ENCODE results near the gene LENEP.
"Not testable (repeated sequence)": the region's sequence is repeated elsewhere in the genome, so short reads cannot be mapped to it uniquely, and the experiment has no call there.

Gene LENEP

GRCh38 chr1:154974808-154975408 lies 18.5 kb upstream of the LENEP start:
- peak overlapping the region; percentile 75 to 94 for H3K4me3 ChIP-seq (ENCODE audit: low read depth in 1 of 2, low read length in 1 of 2)
- no peaks in the 10 kb centered on the region for H3K9me3 ChIP-seq
- H3K36me3 ChIP-seq = no peaks in the 10 kb centered on the region
- H3K27me3 ChIP-seq = no peaks in the 10 kb centered on the region
- TF ChIP-seq, protein P1, sequence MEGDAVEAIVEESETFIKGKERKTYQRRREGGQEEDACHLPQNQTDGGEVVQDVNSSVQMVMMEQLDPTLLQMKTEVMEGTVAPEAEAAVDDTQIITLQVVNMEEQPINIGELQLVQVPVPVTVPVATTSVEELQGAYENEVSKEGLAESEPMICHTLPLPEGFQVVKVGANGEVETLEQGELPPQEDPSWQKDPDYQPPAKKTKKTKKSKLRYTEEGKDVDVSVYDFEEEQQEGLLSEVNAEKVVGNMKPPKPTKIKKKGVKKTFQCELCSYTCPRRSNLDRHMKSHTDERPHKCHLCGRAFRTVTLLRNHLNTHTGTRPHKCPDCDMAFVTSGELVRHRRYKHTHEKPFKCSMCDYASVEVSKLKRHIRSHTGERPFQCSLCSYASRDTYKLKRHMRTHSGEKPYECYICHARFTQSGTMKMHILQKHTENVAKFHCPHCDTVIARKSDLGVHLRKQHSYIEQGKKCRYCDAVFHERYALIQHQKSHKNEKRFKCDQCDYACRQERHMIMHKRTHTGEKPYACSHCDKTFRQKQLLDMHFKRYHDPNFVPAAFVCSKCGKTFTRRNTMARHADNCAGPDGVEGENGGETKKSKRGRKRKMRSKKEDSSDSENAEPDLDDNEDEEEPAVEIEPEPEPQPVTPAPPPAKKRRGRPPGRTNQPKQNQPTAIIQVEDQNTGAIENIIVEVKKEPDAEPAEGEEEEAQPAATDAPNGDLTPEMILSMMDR (IDR thresholded peaks at IDR 0.05) = no peak
- peak overlapping the region; percentile 98 for H3K27ac ChIP-seq
- peaks cover 60 to 61% of the 10 kb centered on the region in 2 experiments for H3K4me1 ChIP-seq (ENCODE audit: control insufficient read depth in 1 of 2, insufficient read depth in 1 of 2, low read depth in 1 of 2, low read length in 1 of 2)

GRCh38 chr1:154975409-154976059 lies 17.9 kb upstream of the LENEP start:
- peak overlapping the region; percentile 75 to 94 for H3K4me3 ChIP-seq (ENCODE audit: low read depth in 1 of 2, low read length in 1 of 2)

GRCh38 chr1:154977762-154978161 lies 15.6 kb upstream of the LENEP start:
- H3K27ac ChIP-seq; H3K27me3 ChIP-seq; H3K4me3 ChIP-seq (ENCODE audit: low read depth in 1 of 2, low read length in 1 of 2); H3K9me3 ChIP-seq; H3K36me3 ChIP-seq: not testable (repeated sequence)
- peaks cover 41 to 42% of the 10 kb centered on the region in 2 experiments for H3K4me1 ChIP-seq (ENCODE audit: control insufficient read depth in 1 of 2, insufficient read depth in 1 of 2, low read depth in 1 of 2, low read length in 1 of 2)

More at GRCh38 chr1:154975409-154976059, 17.9 kb upstream of the LENEP start:
- Histone ChIP-seq H3K9me3 (no peaks in the 10 kb centered on the region), H3K27ac (peak overlapping the region; percentile 98), H3K4me1 (ENCODE audit: control insufficient read depth in 1 of 2, insufficient read depth in 1 of 2, low read depth in 1 of 2, low read length in 1 of 2) (peaks cover 55% of the 10 kb centered on the region in 2 experiments), H3K36me3 (no peaks in the 10 kb centered on the region), H3K27me3 (no peaks in the 10 kb centered on the region)
- TF ChIP-seq, protein P1 (IDR thresholded peaks at IDR 0.05) = no peak

DNA sequence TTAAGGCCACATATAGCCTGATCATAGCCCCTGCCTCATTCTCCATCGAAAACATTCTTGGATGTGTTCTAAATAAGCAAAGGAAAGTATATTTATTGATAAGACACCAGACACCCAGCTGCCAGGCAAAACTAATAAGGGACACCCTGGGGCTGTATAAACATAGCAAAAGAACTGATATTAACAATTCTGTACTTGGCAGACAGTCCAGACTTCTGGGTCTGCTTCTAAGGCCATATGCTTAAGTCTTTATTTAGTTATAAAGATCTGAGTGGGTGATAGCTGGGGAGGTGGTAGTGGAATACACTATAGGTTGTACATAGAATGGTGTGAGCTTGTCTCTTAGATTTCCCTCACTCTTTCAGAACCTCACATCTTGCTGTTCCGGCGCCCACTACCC lies 15.0 kb upstream of the LENEP start:
- Histone ChIP-seq H3K36me3 (no peaks in the 10 kb centered on the region), H3K27me3 (no peaks in the 10 kb centered on the region), H3K4me3 (ENCODE audit: low read depth in 1 of 2, low read length in 1 of 2) (no peak overlapping the region), H3K9me3 (no peaks in the 10 kb centered on the region), H3K4me1 (ENCODE audit: control insufficient read depth in 1 of 2, insufficient read depth in 1 of 2, low read depth in 1 of 2, low read length in 1 of 2) (peaks cover 39 to 40% of the 10 kb centered on the region in 2 experiments), H3K27ac (no peak overlapping the region)
- TF ChIP-seq, protein P1 (IDR thresholded peaks at IDR 0.05) = no peak

DNA sequence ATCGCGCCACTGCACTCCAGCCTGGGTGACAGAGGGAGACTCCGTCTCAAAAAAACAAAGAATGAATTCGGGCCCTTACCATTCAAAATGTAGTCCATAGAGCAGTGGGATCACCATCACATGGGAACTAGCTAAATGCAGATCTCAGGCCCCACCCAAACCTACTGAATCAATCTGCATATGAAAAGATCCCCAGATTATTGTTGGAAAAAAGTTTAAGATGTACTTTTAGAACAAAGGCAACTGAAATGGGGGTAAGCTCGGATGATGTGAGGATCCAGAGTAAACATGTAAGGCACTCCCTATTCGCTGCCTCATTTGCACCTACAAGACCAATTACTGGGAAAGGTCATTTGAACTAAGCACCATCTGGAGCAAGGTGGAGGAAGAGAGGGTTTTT lies 11.0 kb upstream of the LENEP start:
- H3K27me3 ChIP-seq = no peaks in the 10 kb centered on the region
- peak overlapping the region; percentile 70 to 72 for H3K4me3 ChIP-seq (ENCODE audit: low read depth in 1 of 2, low read length in 1 of 2)
- no peaks in the 10 kb centered on the region for H3K36me3 ChIP-seq
- H3K9me3 ChIP-seq = no peaks in the 10 kb centered on the region
- peak overlapping the region; percentile 70 for H3K27ac ChIP-seq
- TF ChIP-seq, protein P1 (IDR thresholded peaks at IDR 0.05) = no peak
- H3K4me1 ChIP-seq (ENCODE audit: control insufficient read depth in 1 of 2, insufficient read depth in 1 of 2, low read depth in 1 of 2, low read length in 1 of 2) = peaks cover 18 to 20% of the 10 kb centered on the region in 2 experiments
